PFSK-1 (cell line): ENCODE data around the gene DLX3.

ENCODE experiments used
- FOXP2 ChIP-seq: optimal IDR thresholded peaks from 2 replicates; pipeline ENCODE3; 2011; ENCODE audit warnings: borderline replicate concordance, control low read depth, inconsistent platforms; ENCODE audit not compliant: insufficient read depth; ENCODE audit errors: extremely low read length, extremely low read depth
- POLR2AphosphoS5 ChIP-seq: IDR thresholded peaks from 2 replicates; pipeline ENCODE4 v1.6.1; 2012; ENCODE audit warnings: low read depth, mild to moderate bottlenecking, control low read depth, low read length, moderate library complexity
- SIN3A ChIP-seq: IDR thresholded peaks from 2 replicates; pipeline ENCODE4 v1.6.1; 2012; ENCODE audit warnings: mild to moderate bottlenecking, low read length, moderate library complexity, borderline replicate concordance; ENCODE audit not compliant: insufficient read depth
- TAF1 ChIP-seq: IDR thresholded peaks from 2 replicates; pipeline ENCODE4 v1.6.1; 2012; ENCODE audit warnings: low read length, control low read depth, borderline replicate concordance; ENCODE audit not compliant: insufficient read depth
- TF ChIP-seq, protein P1 (sequence below), 2 experiments: IDR thresholded peaks; 2 replicates each; pipeline versions ENCODE4 v1.6.1 to v1.8.0; 2011 to 2012; ENCODE audit warnings: low read depth in 2 of 2, low read length in 2 of 2, control low read depth in 1 of 2, inconsistent platforms in 1 of 2, mild to moderate bottlenecking in 1 of 2, moderate library complexity in 1 of 2; ENCODE audit not compliant: insufficient read depth in 1 of 2

GRCh38 chr17:49997301-49997650, 2.3 kb upstream of the DLX3 start:
- TF ChIP-seq POLR2AphosphoS5 (no peak), FOXP2 (no peak), TAF1 (no peak), SIN3A (no peak)
- TF ChIP-seq, protein P1, sequence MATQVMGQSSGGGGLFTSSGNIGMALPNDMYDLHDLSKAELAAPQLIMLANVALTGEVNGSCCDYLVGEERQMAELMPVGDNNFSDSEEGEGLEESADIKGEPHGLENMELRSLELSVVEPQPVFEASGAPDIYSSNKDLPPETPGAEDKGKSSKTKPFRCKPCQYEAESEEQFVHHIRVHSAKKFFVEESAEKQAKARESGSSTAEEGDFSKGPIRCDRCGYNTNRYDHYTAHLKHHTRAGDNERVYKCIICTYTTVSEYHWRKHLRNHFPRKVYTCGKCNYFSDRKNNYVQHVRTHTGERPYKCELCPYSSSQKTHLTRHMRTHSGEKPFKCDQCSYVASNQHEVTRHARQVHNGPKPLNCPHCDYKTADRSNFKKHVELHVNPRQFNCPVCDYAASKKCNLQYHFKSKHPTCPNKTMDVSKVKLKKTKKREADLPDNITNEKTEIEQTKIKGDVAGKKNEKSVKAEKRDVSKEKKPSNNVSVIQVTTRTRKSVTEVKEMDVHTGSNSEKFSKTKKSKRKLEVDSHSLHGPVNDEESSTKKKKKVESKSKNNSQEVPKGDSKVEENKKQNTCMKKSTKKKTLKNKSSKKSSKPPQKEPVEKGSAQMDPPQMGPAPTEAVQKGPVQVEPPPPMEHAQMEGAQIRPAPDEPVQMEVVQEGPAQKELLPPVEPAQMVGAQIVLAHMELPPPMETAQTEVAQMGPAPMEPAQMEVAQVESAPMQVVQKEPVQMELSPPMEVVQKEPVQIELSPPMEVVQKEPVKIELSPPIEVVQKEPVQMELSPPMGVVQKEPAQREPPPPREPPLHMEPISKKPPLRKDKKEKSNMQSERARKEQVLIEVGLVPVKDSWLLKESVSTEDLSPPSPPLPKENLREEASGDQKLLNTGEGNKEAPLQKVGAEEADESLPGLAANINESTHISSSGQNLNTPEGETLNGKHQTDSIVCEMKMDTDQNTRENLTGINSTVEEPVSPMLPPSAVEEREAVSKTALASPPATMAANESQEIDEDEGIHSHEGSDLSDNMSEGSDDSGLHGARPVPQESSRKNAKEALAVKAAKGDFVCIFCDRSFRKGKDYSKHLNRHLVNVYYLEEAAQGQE (IDR thresholded peaks at IDR 0.05; ENCODE audit: insufficient read depth in 1 of 2, low read depth in 2 of 2, low read length in 2 of 2), result no peak
